SKM-1 treated with dmso at 0.1 percent for 144 hours (cell line): ENCODE data around the gene CCDC57.

ENCODE experiments used
- DNase-seq: peaks from one replicate; lab custom pipeline; 2025; ENCODE audit not compliant: unreplicated experiment; lab: John Stamatoyannopoulos, UW

The CCDC57 gene

GRCh38 chr17:82129095-82129494 lies 83.5 kb downstream of the CCDC57 start:
- DNase-seq, result no peak

GRCh38 chr17:82128287-82128686 lies 84.4 kb downstream of the CCDC57 start:
- no peak for DNase-seq

- DNase-seq, result no peak
Observed at GRCh38 chr17:82127704-82128103, 84.9 kb downstream of the CCDC57 start.

GRCh38 chr17:82127315-82127595 lies 85.4 kb downstream of the CCDC57 start:
- DNase-seq, result no peak

GRCh38 chr17:82126556-82127314 lies 85.9 kb downstream of the CCDC57 start:
- no peak for DNase-seq

- DNase-seq, result no peak
Observed at GRCh38 chr17:82124101-82124500, 88.5 kb downstream of the CCDC57 start.

- no peak for DNase-seq
Observed at GRCh38 chr17:82121660-82122629, 90.7 kb downstream of the CCDC57 start.

GRCh38 chr17:82121246-82121645 lies 91.4 kb downstream of the CCDC57 start:
- no peak for DNase-seq

- DNase-seq, result no peak
Observed at GRCh38 chr17:82120148-82120547, 92.5 kb downstream of the CCDC57 start.

GRCh38 chr17:82118815-82119380 lies 93.7 kb downstream of the CCDC57 start:
- no peak for DNase-seq

GRCh38 chr17:82118168-82118814 lies 94.4 kb downstream of the CCDC57 start:
- DNase-seq, result no peak

- DNase-seq, result no peak
Observed at GRCh38 chr17:82117139-82118090, 95.2 kb downstream of the CCDC57 start.

- DNase-seq, result no peak
Observed at GRCh38 chr17:82116246-82116645, 96.4 kb downstream of the CCDC57 start.

- no peak for DNase-seq
Observed at GRCh38 chr17:82114872-82115271, 97.8 kb downstream of the CCDC57 start.

GRCh38 chr17:82114447-82114846 lies 98.2 kb downstream of the CCDC57 start:
- DNase-seq, result no peak

GRCh38 chr17:82113941-82114340 lies 98.7 kb downstream of the CCDC57 start:
- no peak for DNase-seq

GRCh38 chr17:82113422-82113821 lies 99.2 kb downstream of the CCDC57 start:
- no peak for DNase-seq

- no peak for DNase-seq
Observed at GRCh38 chr17:82112914-82113311, 99.7 kb downstream of the CCDC57 start.

- no peak for DNase-seq
Observed at GRCh38 chr17:82112181-82112913, 100.3 kb downstream of the CCDC57 start.

GRCh38 chr17:82110298-82110697 lies 102.3 kb downstream of the CCDC57 start:
- no peak for DNase-seq
